VCaP (cell line): Measurements from ENCODE around the gene WASHC2A.
"Not testable (repeated sequence)": the region's sequence is repeated elsewhere in the genome, so short reads cannot be mapped to it uniquely, and the experiment has no call there.

ENCODE experiments used
- H3K27ac ChIP-seq: fragments of 450-650 bp; 2 replicates; pipeline ENCODE4 v1.5.1; 2017

The WASHC2A gene

GRCh38 chr10:50174788-50175525 lies 107.2 kb downstream of the WASHC2A start:
- not testable (repeated sequence) for H3K27ac ChIP-seq
